Chondrocyte (in vitro differentiated cells): ENCODE data around the gene UBE2M. TPM values are rescaled to one million over a fixed set of nuclear protein-coding genes. Genes with fewer than 3 reads are reported as not detected.

Source experiments
- DNase-seq: peaks from one replicate; pipeline ENCODE4 v3.0.0; 2021; ENCODE audit warnings: mixed read lengths, low spot score
- H3K27ac Mint-ChIP-seq: one replicate; pipeline ENCODE4 v1.8.0; 2021; ENCODE audit warnings: mild to moderate bottlenecking, moderate library complexity, mixed read lengths; ENCODE audit not compliant: unreplicated experiment
- H3K27me3 Mint-ChIP-seq: 2 replicates; pipeline ENCODE4 v1.8.0; 2021; ENCODE audit warnings: low read depth, mixed read lengths
- H3K36me3 Mint-ChIP-seq: 2 replicates; pipeline ENCODE4 v1.8.0; 2021; ENCODE audit warnings: low read depth, mixed read lengths
- H3K4me1 Mint-ChIP-seq: 2 replicates; pipeline ENCODE4 v1.8.0; 2021; ENCODE audit warnings: low read depth, mild to moderate bottlenecking, mixed read lengths
- H3K4me3 Mint-ChIP-seq: one replicate; pipeline ENCODE4 v1.8.0; 2021; ENCODE audit warnings: mild to moderate bottlenecking, moderate library complexity, mixed read lengths; ENCODE audit not compliant: unreplicated experiment
- H3K9me3 Mint-ChIP-seq: 2 replicates; pipeline ENCODE4 v1.8.0; 2021; ENCODE audit warnings: low read depth, mixed read lengths
- CTCF ChIP-seq: fragments of 200-600 bp; sonication (generic); IDR thresholded peaks from 2 replicates; pipeline ENCODE4 v1.5.0; 2021; ENCODE audit warnings: antibody characterized with exemption, mild to moderate bottlenecking, moderate library complexity
- total RNA-seq: library from RNA; stranded (reverse); gene quantifications from 3 replicates; pipeline ENCODE4 v1.2.1, GENCODE V29; 2021

The UBE2M gene
- total RNA-seq, 1 donor from 2014 or later: 70.3 TPM

GRCh38 chr19:58552655-58553054, 5.8 kb downstream of the UBE2M start:
- Mint-ChIP-seq H3K4me3 (no peak overlapping the region), H3K36me3 (peaks cover 39% of the 10 kb centered on the region), H3K27ac (peak overlapping the region; percentile 29), H3K4me1 (peaks cover 40% of the 10 kb centered on the region), H3K27me3 (no peaks in the 10 kb centered on the region), H3K9me3 (no peaks in the 10 kb centered on the region)
- TF ChIP-seq CTCF: no peak
- no peak for DNase-seq

- TF ChIP-seq CTCF: no peak
- H3K36me3 Mint-ChIP-seq: peaks cover 40% of the 10 kb centered on the region
- peaks cover 34% of the 10 kb centered on the region for H3K4me1 Mint-ChIP-seq
- no peak for DNase-seq
- peak overlapping the region; percentile 29 for H3K27ac Mint-ChIP-seq
- H3K9me3 Mint-ChIP-seq: no peaks in the 10 kb centered on the region
- H3K27me3 Mint-ChIP-seq: no peaks in the 10 kb centered on the region
- H3K4me3 Mint-ChIP-seq: no peak overlapping the region
These were observed 6.6 kb downstream of the UBE2M start for GRCh38 chr19:58551577-58552471.

- Mint-ChIP-seq H3K9me3 (no peaks in the 10 kb centered on the region), H3K4me1 (peaks cover 34% of the 10 kb centered on the region), H3K36me3 (peaks cover 39% of the 10 kb centered on the region), H3K27ac (no peak overlapping the region), H3K4me3 (no peak overlapping the region), H3K27me3 (no peaks in the 10 kb centered on the region)
- no peak for DNase-seq
- TF ChIP-seq CTCF: no peak
These were observed 7.3 kb downstream of the UBE2M start for GRCh38 chr19:58551123-58551497.

- no peak overlapping the region for H3K27ac Mint-ChIP-seq
- H3K4me1 Mint-ChIP-seq: peaks cover 38% of the 10 kb centered on the region
- peaks cover 40% of the 10 kb centered on the region for H3K36me3 Mint-ChIP-seq
- H3K4me3 Mint-ChIP-seq: no peak overlapping the region
- TF ChIP-seq CTCF: no peak
- no peaks in the 10 kb centered on the region for H3K9me3 Mint-ChIP-seq
- peak; percentile 86 for DNase-seq
- H3K27me3 Mint-ChIP-seq: no peaks in the 10 kb centered on the region
These were observed 7.9 kb downstream of the UBE2M start for GRCh38 chr19:58550362-58551122.

DNA sequence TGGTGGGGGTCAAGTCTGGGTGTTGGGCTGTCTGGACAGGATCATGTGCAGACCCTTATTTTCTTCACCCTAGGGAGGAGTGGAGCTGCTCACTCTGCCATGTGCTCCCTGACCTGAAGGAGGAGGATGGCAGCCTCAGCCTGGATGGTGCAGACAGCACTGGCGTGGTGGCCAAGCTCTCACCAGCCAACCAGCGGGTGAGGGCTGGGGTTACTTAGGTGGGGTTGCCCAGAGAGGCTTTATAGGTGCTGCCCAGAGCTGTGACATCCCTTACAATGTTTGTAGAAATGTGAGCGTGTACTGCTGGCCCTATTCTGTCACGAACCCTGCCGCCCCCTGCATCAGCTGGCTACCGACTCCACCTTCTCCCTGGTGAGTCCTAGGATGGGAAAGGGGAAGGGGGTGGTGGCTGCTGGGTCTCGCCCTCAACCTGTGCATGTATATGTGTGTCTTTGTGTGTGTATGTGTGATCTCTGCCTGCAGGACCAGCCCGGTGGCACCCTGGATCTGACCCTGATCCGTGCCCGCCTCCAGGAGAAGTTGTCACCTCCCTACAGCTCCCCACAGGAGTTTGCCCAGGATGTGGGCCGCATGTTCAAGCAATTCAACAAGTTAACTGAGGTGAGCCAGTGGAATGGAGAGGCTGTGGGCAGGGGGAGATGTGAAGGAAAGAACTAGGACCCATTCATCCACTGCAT, 8.6 kb downstream of the UBE2M start:
- H3K27ac Mint-ChIP-seq: no peak overlapping the region
- no peaks in the 10 kb centered on the region for H3K27me3 Mint-ChIP-seq
- TF ChIP-seq CTCF: no peak
- peak; percentile 65 for DNase-seq
- no peaks in the 10 kb centered on the region for H3K9me3 Mint-ChIP-seq
- peaks cover 32% of the 10 kb centered on the region for H3K4me1 Mint-ChIP-seq
- H3K4me3 Mint-ChIP-seq: no peak overlapping the region
- peaks cover 36% of the 10 kb centered on the region for H3K36me3 Mint-ChIP-seq
